Astrocyte of the spinal cord (primary cell): Measurements from ENCODE around the gene DGLUCY.

Source experiments
- DNase-seq: peaks from one replicate; pipeline ENCODE4 v3.0.0; 2011; ENCODE audit warnings: low read depth, low spot score
- H3K4me3 ChIP-seq: 2 replicates; pipeline ENCODE4 v1.5.1; 2011; ENCODE audit warnings: low read depth, mild to moderate bottlenecking, low read length, moderate library complexity
- CTCF ChIP-seq: IDR thresholded peaks from 2 replicates; pipeline ENCODE4 v1.5.1; 2012; ENCODE audit warnings: low read depth, mild to moderate bottlenecking, low read length, inconsistent platforms
- in situ Hi-C: cut with HindIII; loops from 2 replicates; pipeline ENCODE4 v1.10.0; 2017; ENCODE audit warnings: low sequenced_read_pairs

DGLUCY gene

GRCh38 chr14:91214306-91214705, 100.4 kb downstream of the DGLUCY start:
- in situ Hi-C loops = no loop called here
- H3K4me3 ChIP-seq = no peak overlapping the region
- no peak for DNase-seq
- TF ChIP-seq CTCF = no peak

- H3K4me3 ChIP-seq = no peak overlapping the region
- no peak for TF ChIP-seq CTCF
- DNase-seq = no peak
- in situ Hi-C loops = no loop called here
These were observed 101.5 kb downstream of the DGLUCY start for GRCh38 chr14:91215381-91215780.

- DNase-seq = no peak
- H3K4me3 ChIP-seq = no peak overlapping the region
- in situ Hi-C loops = no loop called here
- TF ChIP-seq CTCF = no peak
These were observed 102.9 kb downstream of the DGLUCY start for GRCh38 chr14:91216731-91217226.

- H3K4me3 ChIP-seq = no peak overlapping the region
- in situ Hi-C loops = no loop called here
- no peak for DNase-seq
- no peak for TF ChIP-seq CTCF
These were observed 104.1 kb downstream of the DGLUCY start for GRCh38 chr14:91218014-91218413.

- no peak for TF ChIP-seq CTCF
- no peak overlapping the region for H3K4me3 ChIP-seq
- in situ Hi-C loops = no loop called here
- no peak for DNase-seq
These were observed 105.9 kb downstream of the DGLUCY start for GRCh38 chr14:91219517-91220389.

GRCh38 chr14:91220581-91221000, 106.7 kb downstream of the DGLUCY start:
- no peak for DNase-seq
- no peak for TF ChIP-seq CTCF
- in situ Hi-C loops = no loop called here
- no peak overlapping the region for H3K4me3 ChIP-seq
